K562 (cell line): Measurements from ENCODE around the gene ANK3. TPM values are rescaled to one million over a fixed set of nuclear protein-coding genes. Genes with fewer than 3 reads are reported as not detected.

ENCODE experiments used
- ATAC-seq: fragments of 200-7000 bp; cut with Tn5 transposase; 3 replicates; pipeline ENCODE4 v1.9.1; 2020; ENCODE audit warnings: moderate library complexity
- BruUV-seq: library from RNA; stranded (reverse); fragments of 400-500 nt; replicated peaks from 2 replicates; lab custom pipeline; 2021; lab: Mats Ljungman, UMichigan
- CTCF ChIA-PET: fragments of 300-600 bp; formaldehyde crosslinking; extraction: SDS; loops from one replicate; lab custom pipeline; 2021; ENCODE audit warnings: low intra/inter-chr PET ratio; lab: Yijun Ruan, JAX
- POLR2A ChIA-PET: fragments of 300-600, 350-650 bp; sonication (Branson Sonifier 250); formaldehyde crosslinking; extraction: SDS; loops from one replicate; lab custom pipeline; 2021; ENCODE audit warnings: antibody characterized with exemption, inconsistent platforms; lab: Yijun Ruan, JAX
- DNase-seq, 4 experiments: peaks; one replicate each; pipeline versions ENCODE4 v3.0.0 to v3.0.0-alpha.2; 2011 to 2018; ENCODE audit warnings: low spot score in 3 of 4, mixed read lengths in 3 of 4; ENCODE audit errors: extremely low read depth in 1 of 4
- FAIRE-seq: peaks from 2 replicates; lab custom pipeline; 2011; peaks lifted over from hg19 to GRCh38; lab: Jason Lieb, UNC
- H2AFZ ChIP-seq: 2 replicates; pipeline ENCODE4 v1.6.0; 2011; ENCODE audit warnings: low read depth, low read length, control low read depth, inconsistent platforms
- H3K27ac ChIP-seq: fragments of 200-600 bp; 3 replicates; pipeline ENCODE4 v1.8.0; 2011; ENCODE audit warnings: low read depth, mild to moderate bottlenecking, control low read depth, inconsistent platforms, low read length, moderate library complexity, mixed read lengths; ENCODE audit errors: extremely low read depth
- H3K27me3 ChIP-seq, 2 experiments: fragments of 300-600 bp in 1 of 2; 2 replicates in 1 of 2; 3 replicates in 1 of 2; pipeline versions ENCODE4 v1.6.0 to v1.8.0; 2011; ENCODE audit warnings: inconsistent platforms in 2 of 2, low read length in 2 of 2, mild to moderate bottlenecking in 1 of 2, mixed read lengths in 1 of 2, moderate library complexity in 1 of 2; ENCODE audit not compliant: control insufficient read depth in 2 of 2, insufficient read depth in 2 of 2
- H3K36me3 ChIP-seq: fragments of 300-600 bp; 3 replicates; pipeline ENCODE4 v1.8.0; 2011; ENCODE audit warnings: mild to moderate bottlenecking, low read length, inconsistent platforms; ENCODE audit not compliant: control insufficient read depth, insufficient read depth
- H3K4me1 ChIP-seq, 2 experiments: fragments of 200-600 bp in 1 of 2; replicated peaks in 1 of 2; 2 replicates in 1 of 2; 3 replicates in 1 of 2; pipeline versions ENCODE4 v1.5.1 to v1.8.0; 2011; ENCODE audit warnings: inconsistent platforms in 2 of 2, low read length in 2 of 2, mild to moderate bottlenecking in 1 of 2, mixed read lengths in 1 of 2, moderate library complexity in 1 of 2; ENCODE audit not compliant: control insufficient read depth in 2 of 2, insufficient read depth in 2 of 2
- H3K4me2 ChIP-seq: 2 replicates; pipeline ENCODE4 v1.6.1; 2011; ENCODE audit warnings: low read length, control low read depth, inconsistent platforms, mixed read lengths; ENCODE audit not compliant: insufficient read depth
- H3K4me3 ChIP-seq: fragments of 200-600 bp; sonication (generic), shearing (Covaris generic); 2 replicates; pipeline ENCODE4 v1.5.1; 2016; ENCODE audit warnings: control low read depth, inconsistent platforms
- H3K79me2 ChIP-seq: fragments of 200-600 bp; 3 replicates; pipeline ENCODE4 v1.8.0; 2011; ENCODE audit warnings: low read length, inconsistent platforms; ENCODE audit not compliant: control insufficient read depth, insufficient read depth
- H3K9ac ChIP-seq, 2 experiments: 2 replicates each; pipeline versions ENCODE4 v1.6.0 to v1.6.1; 2011; ENCODE audit warnings: low read depth in 2 of 2, low read length in 2 of 2, control low read depth in 1 of 2, inconsistent platforms in 1 of 2, mild to moderate bottlenecking in 1 of 2, mixed read lengths in 1 of 2; ENCODE audit not compliant: insufficient read depth in 1 of 2
- H3K9me1 ChIP-seq: one replicate; pipeline ENCODE4 v1.6.0; 2011; ENCODE audit warnings: inconsistent platforms, mild to moderate bottlenecking, low read length, moderate library complexity; ENCODE audit not compliant: control insufficient read depth, insufficient read depth
- H3K9me3 ChIP-seq: replicated peaks from 2 replicates; pipeline ENCODE4 v1.5.1; 2011; ENCODE audit warnings: low read depth, low read length, inconsistent platforms; ENCODE audit not compliant: control insufficient read depth, insufficient read depth
- H4K20me1 ChIP-seq: replicated peaks from 2 replicates; pipeline ENCODE4 v1.6.1; 2011; ENCODE audit warnings: low read length, inconsistent platforms, mixed read lengths; ENCODE audit not compliant: control insufficient read depth, insufficient read depth
- ADNP ChIP-seq: fragments of 200-800 bp; sonication (Bioruptor generic); IDR thresholded peaks from 2 replicates; pipeline ENCODE4 v1.6.1; 2016; ENCODE audit warnings: missing genetic modification characterization, missing compliant biosample characterization
- ATF4 ChIP-seq: fragments of 450-650 bp; formaldehyde crosslinking; IDR thresholded peaks from 2 replicates; pipeline ENCODE4 v1.4.0; 2022; ENCODE audit warnings: mild to moderate bottlenecking, moderate library complexity
- BHLHE40 ChIP-seq: IDR thresholded peaks from 2 replicates; pipeline ENCODE4 v1.6.1; 2011; ENCODE audit warnings: low read length, improper control_type of control experiment
- CEBPG ChIP-seq, 3 experiments: fragments of 200-800 bp in 1 of 3; sonication (Bioruptor generic) in 1 of 3; sonication (generic) in 1 of 3; formaldehyde crosslinking in 1 of 3; IDR thresholded peaks in 2 of 3; conservative IDR thresholded peaks in 1 of 3; 2 replicates each; pipeline versions ENCODE4 v1.6.1 to v1.8.0; 2016 to 2022; ENCODE audit warnings: missing compliant biosample characterization in 2 of 3, missing genetic modification characterization in 2 of 3, mild to moderate bottlenecking in 1 of 3, missing genetic modification reagents in 1 of 3
- FOXA3 ChIP-seq, 2 experiments: fragments of 450-650 bp in 1 of 2; sonication (generic) in 1 of 2; formaldehyde crosslinking; IDR thresholded peaks in 1 of 2; conservative IDR thresholded peaks in 1 of 2; 2 replicates each; pipeline versions ENCODE4 v1.4.0 to v1.8.0; 2020 to 2022; ENCODE audit warnings: mild to moderate bottlenecking in 2 of 2, missing genetic modification reagents in 1 of 2
- HDAC2 ChIP-seq: fragments of 450-650 bp; IDR thresholded peaks from 2 replicates; pipeline ENCODE4 v1.6.1; 2016; ENCODE audit warnings: mild to moderate bottlenecking
- IRF2 ChIP-seq: sonication (generic); formaldehyde crosslinking; IDR thresholded peaks from 2 replicates; pipeline ENCODE4 v1.8.1; 2022; ENCODE audit warnings: mild to moderate bottlenecking, missing genetic modification reagents
- KDM1A ChIP-seq, 2 experiments: fragments of 450-650 bp; IDR thresholded peaks; 2 replicates each; pipeline ENCODE4 v1.6.1; 2016; ENCODE audit warnings: mild to moderate bottlenecking in 2 of 2
- KDM5B ChIP-seq: fragments of 200-600 bp; sonication (generic); IDR thresholded peaks from 2 replicates; pipeline ENCODE4 v1.6.1; 2012; ENCODE audit warnings: low read depth, mild to moderate bottlenecking, moderate library complexity, low read length, control low read depth, inconsistent platforms; ENCODE audit not compliant: insufficient replicate concordance
- POLR2AphosphoS5 ChIP-seq: IDR thresholded peaks from 2 replicates; pipeline ENCODE4 v1.6.1; 2011; ENCODE audit warnings: mild to moderate bottlenecking, low read depth, low read length, moderate library complexity; ENCODE audit not compliant: control insufficient read depth, insufficient read depth
- POLR2H ChIP-seq: IDR thresholded peaks from 2 replicates; pipeline ENCODE4 v1.6.1; 2016; ENCODE audit warnings: missing genetic modification characterization, low read depth, mild to moderate bottlenecking, control low read depth, missing compliant biosample characterization, moderate library complexity
- PTBP1 ChIP-seq: fragments of 200-400 bp; formaldehyde crosslinking; IDR thresholded peaks from 2 replicates; pipeline ENCODE4 v1.6.1; 2017; ENCODE audit warnings: low read depth, low read length
- RERE ChIP-seq: sonication (generic); formaldehyde crosslinking; IDR thresholded peaks from 2 replicates; pipeline ENCODE4 v1.8.0; 2023; ENCODE audit warnings: missing genetic modification reagents, mild to moderate bottlenecking, borderline replicate concordance
- XRCC3 ChIP-seq: fragments of 450-650 bp; IDR thresholded peaks from 2 replicates; pipeline ENCODE4 v1.6.1; 2017; ENCODE audit warnings: mild to moderate bottlenecking, moderate library complexity
- XRCC5 ChIP-seq: fragments of 200-400 bp; formaldehyde crosslinking; IDR thresholded peaks from 2 replicates; pipeline ENCODE4 v1.6.1; 2017; ENCODE audit warnings: low read depth, mild to moderate bottlenecking, low read length
- ZFP36 ChIP-seq: fragments of 150-350 bp; IDR thresholded peaks from 2 replicates; pipeline ENCODE4 v1.6.1; 2018; ENCODE audit warnings: low read length, low read depth; ENCODE audit not compliant: partially characterized antibody
- WGBS: fragments of 100-300 bp; shearing (Covaris generic); methylation state at CpG from one replicate; pipeline ENCODE4 v1.1.6; 2016; ENCODE audit warnings: low coverage, mixed read lengths; ENCODE audit not compliant: insufficient coverage; ENCODE audit errors: missing lambda C conversion rate; 5-methylcytosine and 5-hydroxymethylcytosine counted together
- in situ Hi-C: fragments of 300-500 bp; cut with MboI; formaldehyde crosslinking; loops from 4 replicates; pipeline ENCODE4 v1.15.0; 2018; ENCODE audit warnings: inconsistent platforms, mixed read lengths
- intact Hi-C: fragments of 100-400 bp; cut with micrococcal nuclease; formaldehyde crosslinking; loops from 2 replicates; pipeline ENCODE4 v1.14.2; 2022
- polyA plus RNA-seq, 8 experiments: library from polyadenylated mRNA; depleted of rRNA in 4 of 8; stranded (reverse) in 5 of 8; unstranded in 3 of 8; fragments of >200 nt; fragmentation: Nextera tagmentation in 2 of 8; fragmentation: Illumina TruSeq in 1 of 8; extraction: Ambion mirVana in 2 of 8; extraction: Trizol in 1 of 8; gene quantifications; 2 replicates each; pipeline versions ENCODE4 v1.2.1 to v1.2.3, GENCODE V29; 2011 to 2014; ENCODE audit warnings: inconsistent platforms in 1 of 8, missing spikeins in 1 of 8
- total RNA-seq, 7 experiments: library from RNA; depleted of rRNA in 6 of 7; stranded (reverse); fragments of >200 nt in 6 of 7; fragmentation: Illumina TruSeq in 2 of 7; extraction: Trizol in 2 of 7; gene quantifications; 2 replicates each; pipeline versions ENCODE4 v1.2.1 to v1.2.3, GENCODE V29; 2011 to 2021; ENCODE audit warnings: low replicate concordance in 1 of 7

The ANK3 gene
- total and polyA plus RNA-seq, 9 of the 15 experiments (the other 6 are each of a cell fraction or from before 2014, with no cell fraction given): 10.0 to 32.3 (median 17.9) TPM

- in situ Hi-C loops: loop anchor here (25.0 kb wide), 1 partner anchor 789 kb away; no protein-coding TSS in a partner anchor
- Histone ChIP-seq H3K27me3 (no peaks in the 10 kb centered on the region), H3K4me2 (no peak overlapping the region), H3K36me3 (no peaks in the 10 kb centered on the region), H3K79me2 (no peaks in the 10 kb centered on the region), H3K9me1 (no peaks in the 10 kb centered on the region), H3K27ac (no peak overlapping the region), H3K9me3 (no peaks in the 10 kb centered on the region), H3K4me1 (peaks cover 0 to 37% of the 10 kb centered on the region in 2 experiments; a peak in 2 of 5 replicates), H4K20me1 (no peaks in the 10 kb centered on the region), H3K4me3 (no peak overlapping the region), H3K9ac (no peak overlapping the region), H2AFZ (no peak overlapping the region)
- ATAC-seq (no peak), DNase-seq (no peak), FAIRE-seq (no peak)
- 23% methylated on average over 2 of the region's 2 CpGs for WGBS
- ChIA-PET CTCF (no interaction called here), POLR2A (interaction anchor here (1.1 kb wide), 1 partner anchor 403 kb away, joined by 3 read pairs; no protein-coding TSS in a partner anchor)
- intact Hi-C loops: no loop called here
- BruUV-seq: no TSS peak
- TF ChIP-seq KDM5B (no peak), PTBP1 (no peak), ADNP (tag) (no peak), BHLHE40 (no peak), CEBPG (CRISPR knock-in tag; IDR thresholded peaks at IDR 0.05) (peak; percentile 23; the same call in 1 of the 2 replicates), CEBPG (tag; conservative IDR thresholded peaks at IDR 0.05 in 1 of 2, IDR thresholded peaks at IDR 0.05 in 1 of 2) (peak; percentile 94 to 97), ATF4 (CRISPR knock-in tag) (peak; percentile 28; the same call in 1 of the 2 replicates), POLR2H (tag) (no peak), HDAC2 (no peak), ZFP36 (no peak), IRF2 (CRISPR knock-in tag) (no peak), POLR2AphosphoS5 (no peak), XRCC5 (no peak), KDM1A (IDR thresholded peaks at IDR 0.05) (no peak), FOXA3 (CRISPR knock-in tag; conservative IDR thresholded peaks at IDR 0.05 in 1 of 2, IDR thresholded peaks at IDR 0.05 in 1 of 2) (no peak), XRCC3 (no peak), RERE (no peak)
These were observed 36.8 kb upstream of the ANK3 start for GRCh38 chr10:60426425-60426824.
